Measurements from ENCODE around the gene TRIL. TPM values are rescaled to one million over a fixed set of nuclear protein-coding genes. Genes with fewer than 3 reads are reported as not detected.

The TRIL gene
- total RNA-seq, 1 donor from 2014 or later = 14.2 TPM

DNA sequence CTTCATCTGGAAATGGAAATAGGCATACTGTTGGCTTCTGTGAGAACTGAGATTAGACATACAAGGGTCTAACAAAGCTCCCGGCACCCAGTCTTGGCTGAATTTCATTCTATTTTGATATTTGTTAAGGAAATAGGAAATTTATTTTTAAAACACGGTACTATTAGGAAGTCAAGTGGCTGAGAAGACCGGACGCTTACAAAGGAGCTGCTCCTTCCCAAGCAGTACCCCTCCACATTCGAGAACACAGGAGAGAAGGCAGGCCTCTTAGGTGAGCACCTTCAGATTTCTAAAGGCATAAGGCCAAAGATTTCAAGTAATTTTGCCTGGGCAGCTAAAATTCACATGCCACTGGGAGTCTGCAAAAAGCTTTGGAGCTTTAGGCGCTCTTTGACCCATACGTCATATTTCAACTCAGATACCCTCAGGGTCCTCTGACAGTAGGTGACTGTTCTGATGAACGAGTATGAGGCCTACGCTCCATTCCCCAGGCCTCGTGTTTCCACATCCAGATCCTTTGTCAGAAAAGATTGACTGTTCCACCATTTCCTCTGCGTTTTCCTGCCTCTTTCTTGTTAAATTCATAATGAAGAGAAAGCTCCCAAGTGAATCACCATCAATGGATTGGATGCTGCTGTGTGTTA lies 17.3 kb downstream of the TRIL start:
- no peak for DNase-seq (ENCODE audit: low spot score)

DNA sequence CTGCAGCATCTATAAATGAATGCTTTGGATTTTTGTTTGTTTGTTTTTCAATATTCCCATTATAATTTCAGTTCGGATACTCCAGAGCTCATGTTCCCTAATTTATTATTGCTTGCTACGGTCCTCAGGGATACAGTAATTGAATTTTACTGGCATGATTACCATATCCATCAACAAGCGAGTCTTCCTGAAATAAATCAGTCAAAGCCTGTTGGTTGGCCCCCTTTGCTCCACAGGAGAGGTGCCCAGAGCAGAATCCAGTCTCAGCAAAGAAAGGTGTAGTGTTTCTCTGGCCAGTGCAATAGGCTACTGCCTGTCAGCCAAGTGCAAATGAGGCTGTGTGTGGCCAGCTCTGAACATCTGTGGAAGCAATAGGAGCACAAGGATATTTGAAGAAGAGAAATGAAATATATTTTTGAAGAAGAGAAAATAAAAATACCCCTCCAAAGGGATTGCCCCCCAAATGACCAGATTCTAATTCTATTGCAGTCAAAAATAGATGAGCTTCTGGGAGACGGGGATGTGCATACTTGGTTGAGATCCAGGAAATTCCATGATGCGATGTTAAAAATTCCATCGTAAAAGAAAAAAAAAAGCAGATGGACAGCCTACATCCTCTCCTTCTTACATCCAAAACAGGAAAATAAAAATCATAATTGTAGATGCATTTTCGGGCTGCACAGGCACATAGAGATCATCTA lies 18.1 kb downstream of the TRIL start:
- peak; percentile 47 for DNase-seq (ENCODE audit: low spot score)

DNA sequence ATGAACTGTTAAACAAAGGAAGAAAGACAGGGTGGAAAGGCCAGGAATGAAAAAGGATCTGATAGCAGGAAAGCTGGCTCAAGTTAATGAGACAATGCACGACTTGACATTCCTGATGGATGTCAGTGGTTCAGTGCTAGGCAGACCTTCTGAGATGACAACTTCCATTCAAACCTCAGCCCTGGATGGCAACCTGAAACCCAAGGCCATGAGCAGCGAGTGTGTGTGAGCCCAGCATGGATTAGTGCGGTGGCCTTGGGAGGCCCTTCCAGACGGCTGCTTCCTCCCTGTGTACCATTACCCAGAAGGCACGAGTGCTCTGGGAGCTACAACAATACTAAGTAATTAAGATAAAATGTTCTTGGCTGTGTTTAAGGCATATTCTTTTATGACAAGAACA lies 18.8 kb downstream of the TRIL start:
- DNase-seq (ENCODE audit: low spot score) = no peak

GRCh38 chr7:28937619-28938018 lies 20.5 kb downstream of the TRIL start:
- no peak for DNase-seq (ENCODE audit: low spot score)

DNA sequence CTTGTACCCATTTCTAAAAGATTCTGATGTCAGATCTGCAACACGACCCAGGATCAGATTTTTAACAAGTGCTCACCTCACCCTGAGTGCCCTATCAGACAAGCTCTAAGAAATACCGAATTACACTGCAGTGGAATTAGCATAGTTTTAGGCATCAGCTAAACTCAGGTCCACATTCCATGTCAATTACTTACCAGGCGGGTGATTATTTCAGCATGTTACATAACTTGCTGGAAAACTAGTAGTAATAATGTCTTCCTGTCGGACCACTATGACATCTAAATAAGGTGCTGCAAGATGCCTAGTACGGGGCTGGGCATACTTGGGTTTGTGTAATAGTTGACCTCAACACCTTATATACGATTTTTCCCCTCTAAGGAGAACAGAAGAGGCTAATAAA lies 21.0 kb downstream of the TRIL start:
- no peak for DNase-seq (ENCODE audit: low spot score)

DNA sequence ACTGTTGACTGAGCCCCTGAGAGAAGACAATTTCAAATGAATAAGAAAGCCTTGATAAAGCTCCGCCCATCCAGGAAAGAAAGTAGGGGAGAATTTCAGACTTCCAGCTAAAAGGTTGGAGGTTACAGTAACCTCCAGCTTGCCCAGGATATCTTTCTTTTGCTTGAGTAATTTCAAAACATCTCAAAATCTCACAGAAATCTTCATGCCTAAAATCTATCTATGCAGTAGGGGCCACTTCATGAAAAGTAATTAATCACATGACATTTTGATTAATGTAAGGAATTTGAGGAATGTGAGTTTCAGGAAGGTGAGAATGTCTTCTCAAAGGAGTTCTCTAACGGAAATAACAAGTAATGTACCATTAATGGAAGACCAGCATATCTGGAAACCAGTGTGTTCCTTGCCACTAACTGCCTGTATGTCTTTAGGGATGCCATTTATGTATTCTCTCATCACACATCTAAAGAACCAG lies 24.2 kb downstream of the TRIL start:
- DNase-seq (ENCODE audit: low spot score) = no peak

- DNase-seq (ENCODE audit: low spot score) = no peak
These were observed 26.6 kb downstream of the TRIL start for GRCh38 chr7:28931565-28931964.

DNA sequence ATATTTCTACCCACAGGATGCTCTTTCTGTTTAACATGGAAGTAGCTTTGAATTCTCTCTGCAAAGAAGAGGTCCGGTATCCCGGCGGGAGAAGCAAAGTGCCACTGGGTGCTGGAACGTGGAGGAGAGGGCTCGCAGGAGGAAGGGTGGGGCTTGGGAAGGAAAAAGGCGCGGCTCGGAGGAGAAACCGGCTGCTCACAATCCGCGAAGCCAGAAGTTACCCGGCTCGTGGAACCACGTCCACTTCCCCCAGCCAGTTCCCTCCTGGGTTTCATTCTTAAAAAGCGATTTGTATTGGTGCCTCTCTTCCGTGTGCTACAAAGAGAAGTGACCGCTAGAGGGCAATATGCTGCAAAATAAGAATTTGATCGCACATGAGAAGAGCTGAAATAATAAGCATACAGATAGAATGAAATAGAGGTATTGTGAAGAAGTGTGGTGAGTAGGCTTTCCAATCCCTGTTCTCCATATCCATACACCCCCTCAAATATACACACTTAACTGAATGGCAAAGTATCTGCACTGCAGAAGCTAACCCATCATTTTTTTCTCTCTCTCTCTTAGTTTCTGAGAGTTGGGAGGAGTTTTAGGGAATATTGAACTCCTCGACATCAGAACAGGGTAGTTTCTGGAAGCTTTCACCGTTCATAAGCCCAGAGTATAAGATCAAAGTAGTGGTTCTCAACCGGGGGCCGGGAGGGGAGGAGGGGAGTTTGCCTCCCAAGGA lies 31.1 kb downstream of the TRIL start:
- DNase-seq (ENCODE audit: low spot score) = peak; percentile 95

DNA sequence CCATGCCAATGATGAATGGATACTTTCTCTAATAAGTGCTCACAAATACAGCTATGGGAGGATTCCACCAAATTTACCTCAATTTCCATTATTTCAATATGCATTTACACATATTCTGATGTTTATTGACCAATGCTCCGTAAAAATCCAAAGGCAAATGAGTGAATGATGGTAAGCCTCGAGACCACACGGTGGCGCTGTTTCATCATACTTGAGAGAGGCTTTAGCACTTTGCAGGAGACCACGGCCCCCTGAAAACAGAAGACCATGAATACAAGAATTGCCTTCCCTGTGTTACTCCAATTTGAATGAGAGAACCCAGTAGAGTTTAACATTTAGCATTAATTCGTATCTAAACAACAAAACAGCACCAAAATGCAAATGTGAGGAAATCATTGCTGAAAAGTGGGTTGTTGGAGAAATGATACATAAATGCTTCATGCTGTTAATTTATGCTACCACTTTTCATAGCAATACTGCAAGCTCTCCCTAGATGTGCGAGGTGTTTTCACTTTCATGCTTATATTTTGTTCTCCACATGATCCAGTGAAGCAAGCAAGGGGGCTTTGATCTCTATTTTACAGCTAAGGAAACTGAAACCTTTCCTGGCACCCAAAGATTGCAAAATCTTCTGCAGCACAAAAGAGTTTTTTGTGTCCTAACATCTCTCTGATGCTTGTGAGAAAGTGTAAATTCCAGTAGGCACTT lies 35.4 kb downstream of the TRIL start:
- DNase-seq (ENCODE audit: low spot score) = peak; percentile 85

DNA sequence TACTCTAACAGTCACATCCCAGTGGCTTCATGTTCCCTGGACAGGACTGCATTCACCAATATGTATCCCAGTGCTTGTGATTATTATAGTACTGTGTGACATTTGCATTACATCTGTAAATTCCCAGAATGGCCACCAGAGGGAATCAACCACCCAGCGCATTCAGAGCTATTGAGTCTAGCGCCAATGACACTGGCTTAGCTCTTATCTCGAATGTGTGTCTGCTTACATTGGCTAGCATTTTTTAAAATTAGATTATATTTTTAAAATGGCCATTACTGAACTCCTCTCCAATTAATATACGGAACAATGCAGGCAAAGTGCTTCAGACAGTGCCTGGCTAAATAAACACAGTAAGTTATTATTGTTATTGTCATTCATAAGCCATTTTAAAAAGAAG lies 36.3 kb downstream of the TRIL start:
- DNase-seq (ENCODE audit: low spot score) = peak; percentile 76

GRCh38 chr7:28920424-28920823 lies 37.7 kb downstream of the TRIL start:
- no peak for DNase-seq (ENCODE audit: low spot score)

DNA sequence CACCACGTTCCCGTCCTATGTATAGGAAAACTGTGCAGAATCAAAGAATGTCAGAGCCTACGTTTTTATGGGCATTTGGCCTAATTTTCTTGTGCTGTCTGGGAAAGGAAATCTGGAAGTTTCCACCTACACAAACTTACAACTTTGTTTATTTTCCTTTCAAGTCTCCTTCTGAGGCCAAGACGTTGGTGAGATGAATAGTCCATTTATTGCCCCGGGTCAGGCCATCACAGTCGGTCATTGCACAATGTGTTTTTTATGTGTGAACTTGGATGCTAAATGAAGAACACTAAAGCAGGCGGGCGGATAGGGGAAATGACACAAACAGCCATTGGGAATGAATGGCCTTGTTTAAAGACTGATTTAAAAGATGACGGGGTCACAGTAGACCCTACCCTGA lies 38.6 kb downstream of the TRIL start:
- DNase-seq (ENCODE audit: low spot score) = peak; percentile 27

DNA sequence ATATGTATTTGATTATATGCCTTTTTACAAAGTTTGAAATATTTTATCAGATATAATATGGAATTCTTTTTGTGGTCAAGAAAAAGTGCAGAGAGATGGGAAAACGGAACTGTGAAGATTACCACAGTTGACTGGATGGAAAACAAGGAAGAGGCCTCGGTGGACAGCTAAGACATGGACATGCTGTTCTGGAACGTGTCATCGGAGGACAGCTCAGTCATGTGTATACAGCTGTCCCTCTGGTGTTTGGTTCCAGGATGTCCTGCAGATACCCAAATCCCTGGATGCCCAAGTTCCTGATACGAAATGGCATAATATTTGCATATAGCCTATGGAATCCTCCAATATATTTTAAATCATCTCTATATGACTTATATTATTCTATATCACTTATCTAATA lies 49.4 kb downstream of the TRIL start:
- no peak for DNase-seq (ENCODE audit: low spot score)

DNA sequence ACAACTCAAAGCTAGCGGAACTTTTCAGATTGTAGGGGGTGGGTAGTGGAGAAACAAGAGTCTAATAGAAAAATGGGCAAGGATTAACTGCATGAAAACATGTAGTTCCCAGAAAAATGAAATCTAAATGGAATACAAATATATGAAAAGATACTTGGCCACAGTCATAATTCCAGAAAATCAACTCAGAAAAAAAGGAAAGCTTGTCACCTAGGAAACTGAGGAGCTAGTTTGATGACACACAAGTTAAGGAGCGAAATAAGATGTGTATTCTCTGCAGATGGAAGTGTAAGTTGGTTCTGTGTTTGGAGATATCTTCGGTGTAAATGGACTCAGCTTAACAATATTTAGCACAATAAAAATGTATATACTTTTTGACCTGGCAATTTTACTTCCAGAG lies 52.7 kb downstream of the TRIL start:
- no peak for DNase-seq (ENCODE audit: low spot score)

DNA sequence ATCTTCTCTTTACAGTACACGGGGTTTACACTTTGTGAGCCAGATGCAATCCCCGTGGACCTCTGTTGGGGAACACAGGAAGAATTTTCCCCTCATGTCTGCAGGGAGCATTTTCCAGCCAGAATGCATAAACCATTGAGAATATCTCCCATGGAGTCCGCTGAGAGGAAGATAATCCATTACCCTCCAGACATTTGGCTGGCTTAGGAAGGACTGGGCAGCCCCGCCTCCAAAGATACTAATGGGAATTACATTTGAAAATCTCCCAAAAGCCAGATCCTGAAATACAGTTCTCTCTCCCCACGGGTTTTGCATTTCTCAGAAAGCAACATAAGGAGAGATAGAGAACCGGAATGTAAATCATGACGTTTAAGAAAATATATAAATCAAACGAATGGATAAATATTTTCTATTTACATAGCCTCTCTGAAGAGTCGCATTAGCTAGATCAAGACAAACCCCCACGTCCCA lies 53.5 kb downstream of the TRIL start:
- DNase-seq (ENCODE audit: low spot score) = peak; percentile 87

DNA sequence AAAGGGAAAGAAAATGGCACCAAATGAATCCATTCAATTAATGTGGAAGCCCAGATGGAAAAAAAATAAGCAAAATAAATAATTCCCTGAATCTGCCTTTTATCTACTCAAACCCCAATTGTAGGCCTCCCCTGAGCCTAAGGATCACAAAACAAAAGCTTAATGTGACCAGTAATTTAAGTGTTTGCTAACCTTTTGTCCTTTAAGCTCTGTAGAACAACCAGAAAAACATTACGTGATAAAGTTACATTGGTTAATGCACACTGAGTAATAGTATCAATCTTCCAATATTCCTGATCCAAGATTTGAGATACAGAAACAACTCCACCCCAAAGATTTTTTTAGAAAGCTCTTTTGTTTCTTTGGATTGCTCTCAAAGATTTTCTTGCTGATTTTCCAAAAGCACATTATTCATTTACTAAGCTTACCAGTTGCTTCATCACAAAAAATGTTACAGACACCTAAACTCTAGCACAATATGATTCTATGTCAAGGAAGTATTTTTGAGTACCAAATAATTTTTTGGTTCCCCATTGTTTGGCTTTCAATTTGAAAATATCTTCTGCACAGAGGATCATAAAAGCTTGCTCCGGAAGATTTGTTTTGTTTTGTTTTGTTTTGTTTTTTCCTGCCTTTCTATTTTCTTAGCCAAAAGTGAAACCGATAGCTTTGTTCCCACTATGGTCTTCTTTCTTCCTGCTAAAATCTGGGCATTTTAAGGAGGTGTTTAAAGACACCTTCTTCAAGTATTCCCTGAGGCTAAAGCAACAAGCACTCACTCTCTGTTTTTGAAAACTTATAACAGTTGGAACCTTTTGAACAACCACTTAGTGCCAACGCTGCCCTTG lies 54.2 kb downstream of the TRIL start:
- peak; percentile 5 for DNase-seq (ENCODE audit: low spot score)

Other genes with a start within 250 kb of the TRIL start
- 13.2 TPM for gene CPVL, start 188.2 kb upstream of the TRIL start, total RNA-seq (ENCODE audit: insufficient read depth, low replicate concordance)
- 20.2 TPM for gene CHN2, start 236.4 kb upstream of the TRIL start, total RNA-seq (ENCODE audit: insufficient read depth, low replicate concordance)